Activated CD8-positive, alpha-beta memory T cell treated with anti-CD3 and anti-CD28 coated beads for 1 hour (primary cell): ENCODE results near the gene LSM14B.
"Not testable (repeated sequence)": the region's sequence is repeated elsewhere in the genome, so short reads cannot be mapped to it uniquely, and the experiment has no call there.

Experiments
- DNase-seq, 2 donors: peaks; one replicate each; pipeline ENCODE4 v3.0.0-alpha.2; 2020; ENCODE audit warnings: low read depth in 1 of 2; ENCODE audit errors: extremely low read depth in 1 of 2

LSM14B gene

DNA sequence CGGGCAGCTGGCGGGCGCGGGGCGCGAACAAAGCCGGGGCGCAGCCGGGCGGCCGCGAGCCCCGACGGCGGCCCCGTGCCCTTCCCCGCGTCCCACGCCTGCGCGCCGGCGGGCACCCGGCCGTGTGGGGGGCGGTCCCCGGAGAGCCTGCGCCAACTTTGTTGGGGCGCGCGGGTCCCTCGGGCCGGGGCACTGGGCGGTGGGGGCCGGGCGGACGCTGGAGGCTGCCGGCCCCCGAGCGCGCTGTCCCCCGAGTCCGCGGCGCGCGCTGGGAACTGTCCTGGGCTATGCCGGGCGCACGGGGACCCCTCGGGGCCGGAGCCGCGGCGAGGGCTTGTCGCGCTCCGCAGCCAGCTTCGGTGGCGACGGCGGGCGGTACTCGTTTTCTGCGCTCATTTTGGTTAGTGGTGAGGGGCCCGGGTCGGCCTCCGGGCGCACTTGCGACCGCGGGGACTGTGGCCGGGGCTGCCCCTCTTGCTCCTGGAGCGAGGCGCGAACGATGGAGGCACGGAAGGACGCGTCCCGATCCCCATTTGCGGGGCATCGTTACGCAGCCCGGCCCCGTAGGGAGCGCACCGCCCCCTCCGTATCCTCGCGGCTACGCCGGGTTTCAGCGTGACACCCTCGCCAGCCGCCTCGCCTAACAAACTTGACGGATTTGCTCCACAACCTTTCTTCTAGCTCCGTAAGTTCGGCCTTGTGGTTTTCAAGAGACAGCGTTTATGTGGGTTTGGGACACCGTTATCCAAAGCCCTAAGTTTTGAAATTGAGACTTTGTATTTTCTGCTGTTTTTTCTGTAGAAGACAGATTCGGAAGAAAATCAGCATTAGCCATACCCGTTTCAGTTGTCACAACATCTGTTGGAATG is 21.9 kb downstream of the LSM14B start:
- peak in 1 of 2 donors; percentile 27 for DNase-seq

- no peak for DNase-seq
Observed at GRCh38 chr20:62145688-62146018, 23.4 kb downstream of the LSM14B start.

DNA sequence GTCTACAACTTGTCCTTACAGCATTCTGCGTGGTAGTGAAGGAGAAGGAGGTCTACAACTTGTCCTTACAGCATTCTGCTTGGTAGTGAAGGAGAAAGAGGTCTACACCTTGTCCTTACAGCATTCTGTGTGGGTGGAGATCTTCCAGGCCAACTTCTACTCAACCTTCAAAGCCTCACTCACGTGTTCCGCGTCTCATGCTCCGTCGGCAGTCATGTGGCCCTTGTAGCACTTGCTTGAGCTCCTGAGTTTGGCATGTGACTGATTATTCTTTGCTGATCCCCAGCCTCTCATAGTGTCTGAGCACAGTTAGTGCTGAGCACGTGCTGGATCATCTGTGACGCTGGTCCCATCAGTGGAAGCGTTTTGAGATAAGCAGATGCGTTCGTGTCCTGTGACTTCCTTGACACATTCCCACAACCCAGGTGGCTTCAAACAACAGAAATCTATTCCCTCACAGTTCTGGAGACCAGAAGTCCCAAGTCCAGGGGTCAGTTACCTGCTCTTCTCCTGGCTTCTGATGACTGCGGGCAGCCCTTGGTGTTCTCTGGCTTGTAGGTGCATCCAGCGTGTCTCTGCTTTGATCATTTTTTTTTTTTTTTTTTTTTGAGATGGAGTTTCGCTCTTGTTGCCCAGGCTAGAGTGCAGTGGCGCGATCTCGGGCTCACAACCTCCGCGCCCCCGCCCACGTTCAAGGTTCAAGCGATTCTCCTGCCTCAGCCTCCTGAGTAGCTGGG is 23.9 kb downstream of the LSM14B start:
- no peak for DNase-seq

GRCh38 chr20:62147125-62147524 is 24.9 kb downstream of the LSM14B start:
- DNase-seq = no peak

DNA sequence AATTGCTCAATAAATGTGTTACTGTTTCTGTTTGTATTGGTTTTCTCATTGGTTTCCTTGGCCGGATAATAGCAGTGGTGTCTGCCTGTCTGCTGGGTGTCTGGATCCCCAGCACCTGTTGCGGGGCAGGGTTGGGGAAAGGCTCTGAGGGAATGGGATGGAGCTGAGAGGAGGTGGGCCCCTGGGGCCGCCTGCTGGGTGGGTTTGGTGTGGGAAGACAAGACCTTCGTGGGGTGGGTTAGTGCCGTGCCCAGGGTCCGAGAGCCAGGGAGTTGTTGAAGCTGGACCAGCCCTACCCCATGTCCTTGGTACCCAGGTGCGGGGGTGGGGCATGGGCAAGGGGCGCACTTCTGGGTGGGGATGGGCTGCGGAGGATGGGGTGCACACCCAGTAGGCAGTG is 25.3 kb downstream of the LSM14B start:
- DNase-seq = no peak

- DNase-seq = not testable (repeated sequence)
Observed at GRCh38 chr20:62148383-62148782, 26.1 kb downstream of the LSM14B start.

GRCh38 chr20:62148908-62149314 is 26.6 kb downstream of the LSM14B start:
- DNase-seq = no peak

DNA sequence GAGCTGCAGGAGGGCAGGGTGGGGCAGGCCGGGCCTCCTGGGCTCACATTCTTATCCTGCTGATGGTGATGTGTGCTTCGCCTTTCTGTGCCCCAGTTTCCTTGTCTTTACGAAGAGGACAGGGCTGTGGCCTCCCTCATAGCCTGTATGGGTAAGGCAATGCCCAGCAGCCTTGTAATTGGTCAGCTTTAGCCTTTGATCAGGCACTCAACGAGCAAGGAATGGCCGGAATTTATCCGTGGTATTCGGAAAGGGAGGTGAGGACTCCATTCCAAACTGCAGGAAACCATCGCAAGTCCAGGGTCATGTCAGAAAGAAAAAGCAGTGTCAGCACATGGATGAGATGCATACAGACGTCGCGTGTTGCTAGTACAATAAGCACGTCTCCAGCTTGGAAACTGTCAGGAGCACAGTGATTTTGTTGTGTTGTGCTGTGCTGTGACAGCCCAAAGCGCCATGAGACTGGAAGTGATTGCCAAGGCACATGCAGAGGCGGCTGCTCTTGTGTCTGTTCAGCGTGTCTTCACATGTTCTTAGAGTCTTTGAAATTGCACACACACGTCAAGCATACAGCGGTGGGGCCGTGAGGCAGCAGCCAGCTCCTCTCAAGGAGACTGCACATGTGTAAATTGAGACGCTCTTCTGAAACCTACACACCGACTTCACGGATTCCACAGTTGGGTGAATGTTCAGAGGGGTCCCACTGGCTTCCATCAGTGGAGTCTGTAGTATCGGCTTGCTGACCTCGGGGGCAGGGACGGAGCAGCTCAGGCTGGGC is 27.4 kb downstream of the LSM14B start:
- no peak for DNase-seq

DNA sequence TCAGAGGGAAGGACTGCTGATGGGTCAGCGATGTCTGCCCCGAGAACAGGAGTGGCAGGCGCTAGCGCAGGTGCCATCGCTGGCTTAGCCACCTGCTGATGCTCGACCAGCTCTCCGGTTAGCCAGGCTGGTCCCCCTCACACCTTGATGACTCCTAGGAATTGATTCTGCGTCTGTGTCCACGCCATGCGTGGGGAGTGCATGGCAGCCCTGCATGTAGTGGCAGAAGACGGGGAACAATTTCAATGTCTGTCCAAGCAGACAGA is 28.0 kb downstream of the LSM14B start:
- DNase-seq = no peak

DNA sequence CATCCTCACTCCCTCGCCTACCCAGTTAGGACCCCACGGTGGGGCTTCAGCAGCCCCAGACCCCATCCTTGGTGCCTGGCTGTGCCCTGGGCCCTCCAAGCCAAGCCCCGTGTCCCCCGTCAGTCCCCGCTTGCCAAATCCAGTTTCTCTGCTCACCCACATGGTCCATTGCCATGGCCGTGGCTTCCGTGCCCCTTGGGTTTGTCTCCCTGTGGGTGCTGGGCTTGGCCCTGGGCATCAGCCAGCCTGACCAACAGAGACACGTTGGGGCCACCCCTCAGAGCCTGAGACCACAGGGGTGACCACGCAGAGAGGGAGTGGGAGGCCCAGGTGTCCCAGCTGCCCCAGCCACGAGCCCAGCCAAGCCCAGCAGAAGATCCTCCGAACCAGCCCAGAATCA is 28.9 kb downstream of the LSM14B start:
- no peak for DNase-seq

DNA sequence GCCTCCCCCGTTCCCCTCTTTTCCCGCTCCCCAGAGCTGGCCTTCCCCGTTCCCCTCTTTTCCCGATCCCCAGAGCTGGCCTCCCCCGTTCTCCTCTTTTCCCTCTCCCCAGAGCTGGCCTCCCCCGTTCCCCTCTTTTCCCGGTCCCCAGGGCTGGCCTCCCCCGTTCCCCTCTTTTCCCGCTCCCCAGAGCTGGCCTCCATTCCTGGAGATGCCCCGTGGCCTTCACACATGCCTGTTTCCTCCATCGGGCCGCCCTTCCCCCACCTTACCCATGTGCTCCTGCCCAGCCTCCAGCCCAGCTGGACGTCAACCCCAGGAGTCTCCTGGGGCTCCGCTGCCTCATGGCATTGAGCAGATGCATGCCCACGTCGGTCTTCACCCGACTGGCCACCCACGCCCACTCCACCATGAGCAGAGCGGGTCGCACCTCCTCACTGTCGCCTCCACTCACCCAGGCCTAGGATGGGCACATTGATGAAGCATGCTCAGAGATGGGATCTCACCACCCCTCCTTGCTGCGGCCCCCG is 29.6 kb downstream of the LSM14B start:
- DNase-seq = no peak

DNA sequence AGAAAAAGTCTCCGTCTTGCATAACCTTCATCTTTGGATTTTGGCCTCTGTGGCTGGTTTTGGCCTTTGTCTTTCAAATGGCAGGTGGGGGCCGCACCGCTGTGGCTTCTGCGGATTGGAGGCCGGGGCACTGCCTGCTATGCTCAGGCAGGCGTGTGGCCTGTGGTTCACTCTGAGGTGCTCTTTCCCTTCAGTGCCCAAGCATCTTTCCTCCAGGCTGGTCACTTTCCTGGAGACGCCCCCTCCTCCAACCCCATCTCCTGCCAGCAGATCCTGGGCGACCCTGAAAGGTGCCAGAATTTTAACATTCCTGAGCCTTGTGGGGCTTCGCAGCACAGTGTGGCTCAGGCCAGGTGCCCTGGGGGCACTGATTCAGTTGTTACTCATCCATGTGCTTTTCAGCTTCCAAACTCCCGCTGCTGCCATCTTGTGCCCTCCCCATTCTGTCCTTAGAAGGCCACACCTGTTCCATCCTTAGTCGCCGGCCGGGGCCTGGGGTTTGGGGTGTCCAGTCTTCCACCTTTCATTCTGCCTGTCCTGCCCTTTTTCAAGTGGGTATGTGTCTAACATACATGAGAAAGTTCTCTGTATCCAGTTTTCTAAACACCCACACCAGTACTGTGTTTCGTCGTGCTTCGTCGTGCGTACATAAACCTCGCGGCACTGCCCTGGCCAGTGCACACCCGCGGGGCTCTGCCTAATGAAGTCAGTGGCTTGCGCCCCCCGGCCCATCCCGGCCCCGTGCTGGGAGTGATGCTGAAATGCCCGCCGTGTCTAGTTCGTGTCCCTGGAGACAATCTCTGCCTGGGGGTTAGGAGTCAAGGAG is 33.4 kb downstream of the LSM14B start:
- no peak for DNase-seq

DNA sequence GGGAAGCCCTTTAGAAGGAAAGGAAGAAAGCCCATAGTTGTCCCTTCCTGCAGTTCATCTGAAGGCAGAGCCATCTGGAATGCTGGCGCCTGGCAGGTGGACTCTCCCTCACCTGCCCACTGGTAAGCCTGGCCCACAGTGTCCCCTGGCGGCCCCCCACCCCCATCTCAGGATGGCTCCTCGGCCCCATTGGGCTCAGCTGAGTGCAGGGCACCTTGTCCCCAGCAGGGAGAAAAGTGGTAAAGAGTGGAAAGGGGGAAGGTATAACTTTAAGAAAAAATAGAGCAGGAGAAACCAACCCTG is 33.9 kb downstream of the LSM14B start:
- DNase-seq = no peak

DNA sequence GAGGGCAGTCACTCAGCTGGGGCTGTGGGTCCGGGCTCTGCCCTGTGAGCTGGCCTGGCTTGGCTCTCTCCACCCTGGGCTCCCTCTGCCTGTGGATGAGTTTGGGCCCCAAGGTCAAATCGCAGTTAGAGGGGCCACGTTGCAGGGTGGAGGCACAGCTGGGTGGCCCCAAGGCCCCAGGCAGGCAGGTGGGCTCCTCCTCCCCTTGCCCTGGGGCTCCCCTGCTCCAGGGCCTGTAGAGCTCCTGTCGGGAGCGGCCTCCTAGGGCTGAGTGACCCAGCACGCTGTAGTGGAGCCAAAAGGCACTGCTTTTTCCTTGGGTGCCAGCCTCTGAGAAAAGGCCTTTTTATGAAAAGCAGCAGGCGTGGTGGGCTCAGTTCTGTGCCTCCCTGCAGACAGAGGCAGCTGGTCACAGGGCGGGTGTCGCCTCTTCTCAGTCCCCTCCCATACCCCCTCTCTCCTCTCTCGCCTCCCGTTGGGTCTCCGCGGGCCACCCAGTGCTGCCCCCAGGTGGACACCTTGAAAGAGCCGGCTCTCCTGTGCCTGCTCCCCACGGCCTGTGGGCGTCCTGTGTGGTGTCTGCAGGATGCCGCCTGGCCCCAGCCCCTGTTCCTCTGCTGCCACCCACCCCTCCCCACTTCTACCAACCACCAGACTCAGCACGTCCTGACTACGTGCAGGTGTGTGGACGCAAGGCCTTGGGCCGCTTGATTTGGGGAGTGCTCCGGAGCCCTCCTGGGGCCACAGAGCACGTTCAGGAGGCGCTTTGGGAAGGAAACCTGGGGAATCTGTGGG is 34.5 kb downstream of the LSM14B start:
- peak; percentile 42 to 63 for DNase-seq

DNA sequence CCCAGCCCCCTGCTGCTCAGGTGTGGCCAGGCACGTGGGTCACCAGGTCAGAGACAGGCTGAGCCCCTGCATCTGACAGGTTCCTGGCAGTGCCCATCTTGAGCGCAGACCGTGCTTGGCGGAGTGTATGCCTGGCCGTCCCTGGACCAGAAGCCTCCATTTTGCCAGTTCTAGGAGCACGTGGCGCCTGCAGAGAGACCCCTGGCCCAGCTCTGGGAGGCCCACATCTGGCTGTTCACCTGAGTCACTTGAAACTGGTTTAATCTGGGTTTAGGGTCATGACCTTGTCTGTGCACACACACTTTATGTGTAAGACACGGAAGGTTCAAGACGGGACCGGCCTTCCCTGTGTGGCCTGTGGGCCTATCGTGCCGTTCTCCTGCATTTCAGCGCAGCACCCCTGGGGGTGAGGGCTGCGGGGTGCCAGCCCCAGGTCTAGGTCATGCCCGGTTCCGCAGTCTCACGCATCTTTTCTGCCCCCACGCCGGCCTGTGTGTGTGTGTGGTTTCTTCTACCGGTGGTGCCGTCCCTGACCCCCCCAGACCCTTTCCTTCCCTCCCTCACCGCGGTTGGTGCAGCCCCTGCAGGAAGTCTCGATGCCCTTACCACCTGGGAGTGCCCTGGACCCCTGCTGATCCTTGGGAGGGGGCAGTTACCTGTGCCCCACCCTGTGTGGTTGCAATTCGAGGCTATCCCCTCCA is 35.3 kb downstream of the LSM14B start:
- no peak for DNase-seq

GRCh38 chr20:62158088-62158400 is 35.8 kb downstream of the LSM14B start:
- DNase-seq = no peak

DNA sequence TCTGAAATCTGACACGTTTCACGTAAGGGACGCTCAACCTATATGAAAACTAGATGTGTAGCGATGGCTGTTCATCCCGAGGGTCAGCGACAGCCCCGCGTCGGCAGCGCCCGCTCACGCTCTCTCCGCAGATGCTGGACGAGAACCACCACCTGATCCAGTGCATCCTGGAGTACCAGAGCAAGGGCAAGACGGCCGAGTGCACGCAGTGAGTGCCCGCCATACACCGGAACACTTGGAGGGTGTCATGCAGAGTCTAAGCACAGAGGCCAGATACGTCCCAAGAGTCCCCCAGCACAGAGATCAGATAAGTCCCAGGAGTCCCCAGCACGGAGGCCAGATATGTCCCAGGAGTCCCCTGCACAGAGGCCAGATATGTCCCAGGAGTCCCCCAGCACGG is 36.3 kb downstream of the LSM14B start:
- no peak for DNase-seq

DNA sequence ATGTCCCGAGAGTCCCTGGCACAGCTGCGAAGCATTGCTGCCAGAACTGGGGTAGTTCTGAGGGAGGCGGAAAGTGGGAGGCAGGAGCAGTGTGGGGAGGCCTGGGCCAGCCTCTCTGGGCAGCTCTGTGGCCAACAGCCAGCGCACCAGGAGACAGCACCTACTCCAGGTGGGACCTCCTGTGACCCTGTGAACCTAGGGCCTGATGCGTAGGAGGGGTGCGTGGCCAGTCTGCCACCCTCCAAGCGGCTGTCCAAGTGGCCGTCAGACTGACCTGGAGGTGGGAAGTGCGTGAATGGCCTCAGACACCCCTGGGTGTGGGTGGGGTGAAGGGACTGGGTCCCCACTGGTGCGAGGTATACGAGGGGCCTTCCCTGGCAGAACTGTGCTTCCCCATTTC is 36.8 kb downstream of the LSM14B start:
- DNase-seq = no peak

DNA sequence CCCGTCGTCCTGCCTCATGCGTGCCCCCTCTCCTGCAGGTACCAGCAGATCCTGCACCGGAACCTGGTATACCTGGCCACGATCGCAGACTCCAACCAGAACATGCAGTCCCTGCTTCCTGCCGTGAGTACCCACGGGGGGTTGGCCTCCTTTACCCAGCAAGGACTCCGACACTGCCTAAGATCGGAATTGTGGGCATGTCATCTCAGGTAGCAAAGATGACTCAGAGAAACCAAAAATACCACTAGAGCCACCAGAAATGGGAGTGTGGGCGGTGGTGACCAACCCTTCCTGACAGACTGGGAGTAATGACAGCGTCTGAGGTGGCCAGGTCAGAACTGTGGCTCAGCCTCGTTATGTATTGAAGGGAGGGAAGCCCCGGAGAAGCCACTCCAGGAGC is 37.6 kb downstream of the LSM14B start:
- no peak for DNase-seq

GRCh38 chr20:62160253-62160652 is 38.0 kb downstream of the LSM14B start:
- DNase-seq = no peak
